SU-DHL-6 (cell line): ENCODE data around the gene NUP62CL.

ENCODE experiments used
- CTCF ChIP-seq: fragments of 200-600 bp; sonication (generic); IDR thresholded peaks from one replicate; pipeline ENCODE4 v1.5.1; 2017; ENCODE audit warnings: antibody characterized with exemption, mild to moderate bottlenecking, low read length, moderate library complexity; ENCODE audit not compliant: insufficient read depth, poor library complexity, severe bottlenecking
- EZH2phosphoT487 ChIP-seq: fragments of 200-600 bp; sonication (generic), shearing (Covaris generic); conservative IDR thresholded peaks from 2 replicates; pipeline ENCODE4 v1.6.1; 2018; ENCODE audit warnings: mild to moderate bottlenecking, antibody characterized with exemption, low read length, moderate library complexity, mixed read lengths

GRCh38 chrX:107226757-107227156, 20.5 kb upstream of the NUP62CL start:
- TF ChIP-seq EZH2phosphoT487 = no peak
- TF ChIP-seq CTCF = no peak
